CD1c-positive myeloid dendritic cell (primary cell): ENCODE results near the gene PIGK.
"Not testable (repeated sequence)": the region's sequence is repeated elsewhere in the genome, so short reads cannot be mapped to it uniquely, and the experiment has no call there.

Experiments
- DNase-seq: peaks from one replicate; pipeline ENCODE4 v3.0.0-alpha.2; 2016; ENCODE audit errors: extremely low spot score

PIGK gene

DNA sequence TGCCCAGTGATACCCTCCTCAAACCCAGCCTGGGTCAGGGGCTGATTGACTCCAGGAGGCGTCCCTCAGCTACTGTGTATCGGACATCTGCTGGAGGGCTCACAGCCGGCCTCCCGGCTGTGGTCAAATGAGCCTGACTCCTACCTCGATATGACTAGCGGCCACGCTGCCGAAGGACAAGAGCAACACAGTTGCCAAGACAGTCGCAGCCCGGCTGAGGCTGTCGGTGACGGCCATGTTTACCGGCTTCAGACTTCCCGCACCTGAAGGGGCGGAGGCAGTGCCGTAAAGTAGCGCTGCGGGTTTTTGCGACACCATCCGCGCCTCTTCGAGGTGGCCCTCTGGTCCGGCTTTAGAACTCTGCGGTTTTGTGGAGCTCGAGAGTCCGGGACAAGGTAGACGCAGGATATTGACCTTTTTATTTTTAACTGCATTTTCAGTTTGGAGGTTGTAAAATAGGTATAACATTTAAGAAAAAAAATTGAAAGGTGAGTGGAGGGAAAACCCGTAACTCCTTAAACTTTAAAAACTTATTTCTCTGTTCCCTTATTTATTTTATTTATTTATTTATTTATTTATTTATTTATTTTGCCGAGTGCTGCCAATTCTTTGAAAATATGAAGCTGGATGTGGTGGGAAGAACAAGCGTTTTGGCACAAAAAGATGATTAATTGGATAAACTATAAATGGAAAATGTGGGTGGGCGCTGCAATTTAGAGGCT lies at the start of gene PIGK:
Gene PIGK (minus strand): TSS at position 265 of the 722 bp plus-strand sequence. CDS start 28 bp downstream, at position 237.
- peak; percentile 93 for DNase-seq

DNA sequence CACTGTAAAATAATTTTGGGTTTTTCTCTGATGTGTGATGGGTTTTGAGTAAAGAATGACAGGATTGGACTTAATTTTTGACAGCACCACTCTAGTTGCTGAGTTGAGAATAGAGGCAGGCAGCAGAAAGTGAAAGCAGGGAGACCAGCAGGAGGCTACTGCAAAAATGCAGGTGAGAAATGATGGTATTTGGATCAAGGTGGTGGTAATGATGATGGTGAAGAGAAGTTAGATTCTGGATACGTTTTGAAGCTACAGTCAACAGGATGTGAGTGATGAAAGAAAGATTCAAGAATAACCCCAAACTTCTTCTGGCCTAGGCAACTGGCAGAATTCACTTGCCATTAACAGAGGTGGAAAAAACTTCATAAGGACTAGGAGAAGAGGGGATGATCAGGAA lies 47.8 kb upstream of the PIGK start:
- no peak for DNase-seq

DNA sequence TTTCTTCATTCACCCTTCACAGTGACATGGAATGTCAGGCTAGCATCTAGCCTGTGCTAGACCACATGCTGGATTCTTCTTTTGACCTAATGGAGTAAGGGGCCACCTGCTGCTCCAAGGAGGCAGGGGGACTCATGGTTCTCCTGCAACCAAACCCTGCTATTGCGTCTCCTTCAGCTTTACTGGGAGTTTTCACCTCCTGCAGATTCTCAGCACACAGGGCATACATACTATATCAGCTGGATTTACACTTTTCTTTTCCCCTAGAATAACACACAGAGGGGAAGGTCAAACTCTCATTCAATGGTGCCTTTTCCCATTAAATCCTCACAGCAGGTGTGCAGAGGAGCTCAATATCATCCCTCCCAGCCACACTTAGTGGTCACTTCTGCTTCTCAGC lies 46.0 kb upstream of the PIGK start:
- DNase-seq, result no peak

DNA sequence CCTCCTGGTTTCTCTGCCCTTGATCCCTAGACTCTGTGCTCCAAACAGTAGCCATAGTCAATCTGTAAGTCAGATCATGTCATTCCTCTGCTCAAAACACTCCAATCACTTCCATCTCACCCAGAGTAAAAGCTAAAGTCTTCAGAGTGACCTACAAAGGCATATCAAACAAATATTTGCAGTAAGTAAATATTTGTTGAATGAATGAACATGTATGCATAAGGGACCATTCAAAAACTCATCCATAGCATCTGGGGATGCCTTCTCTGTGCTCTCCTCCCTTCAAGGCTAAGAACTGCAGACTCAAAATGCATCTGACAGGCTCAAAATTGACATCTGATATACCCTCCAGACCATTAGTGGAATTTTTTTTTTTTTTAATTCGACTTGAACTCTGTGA lies 44.5 kb upstream of the PIGK start:
- no peak for DNase-seq

DNA sequence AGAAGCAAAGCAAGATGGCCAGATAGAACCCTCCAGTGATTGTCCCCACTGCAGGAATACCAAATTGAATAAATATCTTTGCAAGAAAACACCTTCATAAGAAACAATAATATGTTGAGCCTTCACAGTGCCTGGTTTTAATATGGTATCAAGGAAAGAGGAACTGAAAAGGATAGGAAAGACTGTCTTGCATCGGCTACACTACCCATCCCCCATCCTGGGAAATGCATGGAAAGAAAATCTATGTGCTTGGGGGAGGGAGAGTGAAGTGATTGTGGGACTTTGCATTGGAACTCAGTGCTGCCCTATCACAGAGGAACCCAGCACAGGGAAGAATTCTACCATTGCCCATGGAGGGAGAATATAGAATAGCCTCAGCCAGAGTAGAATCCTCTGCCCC lies 34.0 kb upstream of the PIGK start:
- DNase-seq, result no peak

DNA sequence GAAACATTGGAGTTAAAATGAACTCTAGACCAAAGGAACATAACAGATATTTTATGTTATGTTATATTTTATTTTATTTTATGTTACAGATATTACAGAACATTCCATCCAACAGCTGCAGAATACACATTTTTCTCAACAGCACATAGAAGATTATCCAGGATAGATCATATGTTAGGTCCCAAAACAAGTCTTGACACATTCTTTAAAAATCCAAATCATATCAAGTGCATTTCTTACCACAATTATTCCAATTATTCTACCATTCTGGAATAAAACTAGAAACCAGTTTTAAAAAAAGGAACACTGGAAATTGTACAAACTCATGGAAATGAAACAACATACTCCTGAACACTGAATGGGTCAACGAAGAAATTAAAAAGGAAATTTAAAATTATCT lies 30.9 kb upstream of the PIGK start:
- no peak for DNase-seq

DNA sequence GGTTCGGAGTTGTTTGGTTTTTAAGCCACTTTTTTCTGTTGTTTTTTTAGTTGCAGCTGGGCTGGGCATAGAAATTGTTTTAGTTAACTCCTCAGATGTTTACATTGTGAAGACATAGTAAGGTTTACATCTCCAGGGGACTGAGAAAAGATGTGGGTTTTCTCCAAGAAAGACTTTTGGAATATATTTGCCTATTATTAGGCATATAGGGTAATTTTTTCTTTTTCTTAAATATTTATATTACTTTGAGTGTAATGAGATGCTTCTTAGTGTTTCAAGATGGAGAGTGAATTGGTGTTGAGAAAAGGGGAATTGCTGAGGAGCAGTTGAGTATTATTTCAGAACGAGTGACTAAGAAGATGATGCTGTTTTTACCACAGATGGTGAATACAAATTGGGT lies 26.6 kb upstream of the PIGK start:
- DNase-seq, result no peak

DNA sequence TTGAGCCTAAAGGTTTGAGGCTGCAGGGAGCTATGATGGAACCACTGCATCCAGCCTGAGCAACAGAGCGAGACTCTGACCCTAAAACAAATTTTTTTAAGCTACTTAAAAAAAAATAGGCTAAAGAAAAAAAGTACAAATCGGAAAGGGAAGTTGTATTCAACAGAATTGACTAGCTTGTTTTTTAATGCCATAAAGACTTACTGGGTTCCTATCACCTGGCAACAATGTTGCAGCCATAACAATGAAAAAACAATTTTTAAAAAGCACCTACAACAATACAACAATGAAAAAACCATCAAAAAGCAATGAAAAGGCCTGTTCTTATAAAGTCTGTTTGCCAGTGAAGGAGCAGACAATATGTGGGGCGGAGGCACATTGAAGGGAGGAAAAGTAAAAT lies 20.1 kb upstream of the PIGK start:
- no peak for DNase-seq

DNA sequence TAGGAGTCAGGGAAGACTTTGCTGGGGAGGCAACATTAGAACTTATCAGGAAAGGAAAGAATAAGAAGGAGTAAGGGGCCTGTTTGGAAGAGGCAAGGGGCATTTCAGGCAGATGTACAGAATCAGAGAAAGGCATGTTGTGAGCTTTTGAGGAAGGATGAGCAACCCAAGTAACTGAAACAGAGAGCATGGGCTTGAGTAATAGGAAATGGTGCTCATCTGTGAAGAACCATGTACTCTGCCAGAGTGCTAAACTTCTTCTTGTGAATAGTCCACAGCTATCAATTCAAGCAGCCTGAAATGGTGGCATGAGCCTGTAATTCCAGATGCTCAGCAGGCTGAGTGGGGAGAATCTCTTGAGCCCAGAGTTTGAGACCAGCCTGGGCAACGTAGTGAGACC lies 19.2 kb upstream of the PIGK start:
- no peak for DNase-seq

DNA sequence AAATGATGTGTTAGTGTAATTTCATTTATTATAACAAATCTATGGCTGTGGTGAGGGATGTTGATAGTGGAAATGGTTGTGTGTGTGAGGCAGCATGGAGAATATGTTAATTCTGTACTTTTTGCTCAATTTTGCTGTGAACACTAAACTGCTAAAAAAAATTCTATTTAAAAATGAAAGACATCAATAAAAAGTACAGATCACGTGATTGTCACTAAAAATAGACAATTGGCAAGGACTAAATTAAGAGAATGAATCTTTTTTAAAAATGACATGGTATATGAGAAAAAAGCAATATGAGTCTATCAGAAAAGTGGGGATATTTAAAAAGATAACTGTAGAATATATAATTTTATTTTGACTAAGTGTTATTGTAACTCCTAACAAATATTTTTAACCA lies 15.7 kb upstream of the PIGK start:
- DNase-seq, result no peak

DNA sequence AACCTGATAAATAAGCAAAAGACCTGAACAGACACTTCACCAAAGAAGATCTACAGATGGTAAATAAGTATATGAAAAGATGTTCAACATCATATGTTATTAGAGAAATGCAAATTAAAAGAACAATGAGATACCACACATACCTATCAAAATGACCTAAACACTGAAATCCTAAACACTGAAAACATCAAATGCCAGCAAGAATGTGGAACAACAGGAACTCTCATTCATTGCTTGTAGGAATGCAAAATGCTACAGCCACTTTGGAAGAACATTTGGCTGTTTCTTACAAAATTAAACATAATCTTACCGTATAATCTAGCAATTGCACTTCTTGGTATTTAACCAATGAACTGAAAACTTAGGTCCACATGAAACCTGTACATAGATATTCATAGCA lies 14.9 kb upstream of the PIGK start:
- no peak for DNase-seq

DNA sequence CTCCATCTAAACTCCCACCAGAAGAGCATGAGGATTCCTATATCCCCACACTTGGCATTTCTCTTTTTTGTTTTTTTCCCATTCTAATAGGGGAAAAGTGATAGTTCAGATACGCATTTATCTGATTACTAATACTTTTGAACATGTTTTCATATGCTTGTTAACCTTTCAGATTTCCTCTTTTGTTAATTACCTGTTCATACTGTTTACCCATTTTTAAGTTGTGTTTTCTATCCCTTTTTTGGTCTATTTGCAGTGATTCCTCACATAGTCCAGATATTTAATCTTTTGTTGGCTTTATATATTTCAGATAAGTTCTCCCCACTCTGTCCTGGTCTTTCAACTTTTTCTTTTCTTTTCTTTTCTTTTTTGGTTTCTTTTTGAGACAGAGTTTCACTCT lies 13.6 kb upstream of the PIGK start:
- DNase-seq, result no peak

DNA sequence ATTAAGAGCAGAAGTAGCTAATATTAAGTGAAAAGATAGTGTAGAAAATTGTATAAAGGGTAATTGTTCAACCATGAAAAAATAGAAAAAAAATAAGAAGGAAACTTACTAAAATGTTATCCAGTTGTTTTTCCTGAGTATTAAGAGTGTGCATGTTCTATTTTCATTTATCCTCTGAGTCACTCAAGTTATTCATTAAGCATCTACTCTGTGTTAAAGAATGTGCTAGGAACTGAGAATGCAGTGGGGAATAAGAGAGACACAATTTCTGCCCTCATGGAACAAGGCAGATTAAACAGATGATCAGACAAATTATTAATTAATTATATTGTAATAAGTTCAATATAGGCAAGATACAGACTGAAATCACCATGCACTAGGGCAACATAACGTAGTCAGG lies 10.8 kb upstream of the PIGK start:
- no peak for DNase-seq

DNA sequence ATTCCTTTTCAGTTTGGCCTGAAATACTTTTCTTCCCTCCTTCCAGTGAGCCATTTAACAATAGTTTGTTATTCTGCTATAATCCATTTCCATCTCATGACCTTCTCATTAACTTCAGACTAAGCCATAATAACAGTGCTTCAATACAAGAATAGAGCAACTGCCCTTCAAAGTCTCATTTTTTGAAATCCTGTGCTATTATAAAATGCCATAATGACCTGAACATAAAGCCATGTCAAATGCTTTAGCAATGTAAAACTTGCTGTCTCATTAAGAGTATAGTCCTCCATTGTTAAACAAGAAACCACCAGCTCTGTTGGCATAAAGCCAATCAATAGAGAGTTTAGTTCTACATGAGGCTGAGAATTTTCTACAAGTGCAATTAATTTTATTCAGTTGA lies 9.6 kb upstream of the PIGK start:
- no peak for DNase-seq

DNA sequence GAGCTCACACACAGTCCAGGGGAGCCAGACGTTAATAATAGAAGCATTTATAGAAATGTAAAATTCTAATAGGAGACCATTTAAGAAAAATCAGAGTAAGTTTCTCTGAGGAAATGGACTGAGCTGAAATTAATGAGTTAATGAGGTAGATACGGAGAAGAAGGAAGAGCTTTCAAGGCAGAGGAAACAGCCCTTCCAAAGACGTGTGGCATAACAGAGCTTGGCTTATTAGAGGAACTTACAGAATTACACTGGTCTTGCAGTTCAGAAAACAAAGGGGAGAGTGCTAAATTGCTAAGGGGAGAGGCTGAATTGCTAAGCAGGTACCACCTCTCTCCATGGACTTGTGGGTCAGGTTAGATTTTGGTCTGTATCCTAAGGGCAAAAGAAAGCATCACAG lies 8.2 kb upstream of the PIGK start:
- peak; percentile 7 for DNase-seq

DNA sequence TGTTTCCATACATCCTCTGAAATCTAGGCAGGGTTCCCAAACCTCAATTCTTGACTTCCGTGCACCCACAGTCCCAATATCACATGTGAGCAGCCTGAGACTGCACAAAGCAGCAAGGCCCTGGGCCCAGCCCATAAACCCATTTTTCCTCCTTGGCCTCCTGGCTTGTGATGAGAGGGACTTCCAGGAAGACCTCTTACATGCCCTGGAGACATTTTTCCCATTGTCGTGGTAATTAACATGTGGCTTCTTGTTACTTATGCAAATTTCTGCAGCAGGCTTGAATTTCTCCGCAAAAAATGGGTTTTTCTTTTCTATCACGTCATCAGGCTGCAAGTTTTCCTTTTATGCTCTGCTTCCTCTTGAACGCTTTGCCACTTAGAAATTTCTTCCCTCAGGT lies 3.3 kb upstream of the PIGK start:
- DNase-seq, result no peak

DNA sequence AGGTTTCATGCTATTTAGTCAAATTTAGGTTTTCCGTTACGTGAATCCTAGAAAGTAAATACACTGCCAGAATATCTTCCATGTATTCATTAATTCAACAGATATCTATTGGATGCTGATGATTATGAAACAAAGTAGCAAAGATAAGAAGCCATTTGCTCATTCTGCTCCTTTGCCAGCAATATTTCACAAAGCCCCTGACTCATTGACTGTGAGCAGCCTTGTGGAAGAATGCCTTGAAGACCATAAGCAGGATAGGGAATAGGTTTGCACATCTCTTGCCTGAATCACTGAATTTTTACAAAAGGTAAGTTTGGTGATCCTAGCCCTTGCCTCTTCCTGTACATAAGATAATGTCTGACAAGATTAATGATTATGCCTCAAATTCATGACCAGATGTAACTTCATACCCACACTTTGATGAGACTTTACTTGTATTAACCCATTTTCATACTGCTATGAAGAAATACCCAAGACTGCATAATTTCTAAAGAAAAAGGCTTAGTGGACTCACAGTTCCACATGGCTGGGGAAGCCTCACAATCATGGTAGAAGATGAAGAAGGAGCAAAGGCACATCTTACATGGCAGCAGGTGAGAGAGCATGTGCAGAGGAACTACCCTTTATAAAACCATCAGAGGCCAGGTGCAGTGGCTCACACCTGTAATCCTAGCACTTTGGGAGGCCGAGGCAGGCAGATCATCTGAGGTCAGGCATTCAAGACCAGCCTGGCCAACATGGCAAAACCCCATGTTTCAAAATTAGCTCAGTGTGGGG lies 1.6 kb upstream of the PIGK start:
- no peak for DNase-seq

DNA sequence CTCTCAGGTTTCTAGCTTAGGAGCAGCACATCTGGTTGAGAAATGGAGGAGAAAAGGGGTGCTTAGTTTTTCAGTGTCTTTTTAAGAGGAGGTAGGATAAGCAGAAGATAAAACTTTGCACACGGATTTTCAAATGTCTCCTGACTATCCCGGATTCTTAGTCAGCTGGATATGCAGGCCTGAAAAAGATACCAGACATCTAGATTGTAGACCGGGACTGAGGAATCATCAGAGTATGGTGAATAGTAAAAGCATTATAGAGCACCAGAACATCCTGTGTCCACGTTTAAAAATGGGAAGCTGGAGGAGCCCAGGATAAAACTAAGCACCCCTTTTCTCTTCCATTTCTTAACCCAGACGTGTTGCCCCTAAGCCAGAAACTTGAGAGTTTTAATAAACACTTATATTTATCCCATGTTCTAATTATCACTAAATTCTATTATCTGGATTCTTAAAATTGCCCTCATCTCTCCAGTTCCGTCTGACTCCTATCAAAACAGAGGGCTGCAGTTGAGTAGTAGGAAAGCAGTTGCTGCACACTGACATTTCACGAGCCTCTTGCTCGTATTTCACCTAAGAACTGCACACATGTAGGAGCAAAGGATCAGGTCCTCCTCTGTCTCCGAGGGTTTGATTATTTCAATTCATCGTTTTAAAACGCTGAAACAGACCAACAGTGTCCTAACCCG lies 609 bp downstream of the PIGK start:
- no peak for DNase-seq

DNA sequence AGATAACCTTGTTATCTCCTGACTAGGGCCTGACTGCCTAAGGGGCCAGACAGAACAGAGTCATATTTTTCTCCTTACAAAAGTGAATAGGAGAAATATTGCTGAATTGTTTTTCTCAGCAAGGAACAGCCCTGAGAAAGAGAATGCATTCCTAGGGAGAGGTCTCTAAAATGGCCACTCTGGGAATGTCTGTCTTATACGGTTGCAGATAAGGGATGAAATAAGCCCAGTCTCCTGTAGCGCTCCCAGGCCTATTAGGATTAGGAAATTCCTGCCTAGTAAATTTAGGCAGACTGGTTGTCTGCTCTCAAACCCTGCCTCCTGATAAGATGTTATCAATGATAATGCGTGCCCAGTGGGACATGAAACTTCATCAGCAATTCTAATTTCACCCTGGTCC lies 15.2 kb downstream of the PIGK start:
- DNase-seq, result not testable (repeated sequence)

DNA sequence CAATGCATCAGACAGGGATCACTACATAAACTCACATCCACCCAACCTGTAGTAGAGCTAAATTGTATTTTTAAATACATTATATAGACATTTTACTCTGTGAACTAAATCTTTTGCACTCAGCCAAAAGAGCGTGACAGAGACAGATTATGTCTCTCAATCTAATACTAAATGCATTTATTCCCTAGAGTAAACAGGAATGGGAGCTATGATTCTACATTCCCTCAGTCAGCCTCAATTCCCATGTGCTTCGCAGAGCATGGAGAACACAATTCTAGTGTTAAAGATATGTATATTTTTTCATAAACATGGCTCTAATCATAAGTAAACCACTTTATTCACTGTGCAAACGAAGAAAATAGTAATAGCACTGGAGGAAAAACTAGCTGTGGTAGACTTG lies 16.5 kb downstream of the PIGK start:
- DNase-seq, result no peak

DNA sequence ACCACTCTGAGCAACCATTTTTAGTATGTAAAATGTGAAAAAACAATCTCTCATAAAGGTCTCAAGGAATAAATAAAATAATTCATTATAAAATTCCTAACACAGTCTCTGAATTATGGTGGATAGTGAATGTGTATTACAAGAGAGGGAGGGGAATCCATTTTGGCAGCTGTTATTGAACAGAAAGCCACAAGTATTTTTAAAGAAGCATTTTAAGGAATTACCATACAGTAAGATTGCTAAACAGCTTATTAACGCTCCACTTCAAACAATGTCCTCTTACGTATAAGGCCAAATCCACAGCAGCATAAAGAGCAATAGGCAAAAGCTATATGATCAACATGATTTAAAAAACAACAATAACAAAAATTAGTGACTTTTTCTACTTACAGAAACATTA lies 18.4 kb downstream of the PIGK start:
- DNase-seq, result no peak

DNA sequence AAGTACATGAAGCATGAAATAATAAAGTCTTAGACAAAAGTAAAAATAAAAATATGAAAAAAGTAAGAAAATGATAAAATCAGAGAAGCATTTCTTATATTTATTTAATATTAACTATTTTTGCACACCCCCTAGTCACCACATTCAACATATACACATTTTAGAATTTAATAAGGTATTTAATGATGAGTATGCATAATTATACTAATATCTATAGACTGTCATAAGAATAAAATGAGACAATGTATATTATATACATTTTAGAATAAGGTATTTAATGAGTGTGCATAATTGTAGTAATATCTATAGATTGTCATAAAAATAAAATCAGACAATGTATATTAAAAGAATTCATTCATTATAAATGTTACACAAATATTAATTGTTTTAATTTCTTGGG lies 18.9 kb downstream of the PIGK start:
- DNase-seq, result no peak

DNA sequence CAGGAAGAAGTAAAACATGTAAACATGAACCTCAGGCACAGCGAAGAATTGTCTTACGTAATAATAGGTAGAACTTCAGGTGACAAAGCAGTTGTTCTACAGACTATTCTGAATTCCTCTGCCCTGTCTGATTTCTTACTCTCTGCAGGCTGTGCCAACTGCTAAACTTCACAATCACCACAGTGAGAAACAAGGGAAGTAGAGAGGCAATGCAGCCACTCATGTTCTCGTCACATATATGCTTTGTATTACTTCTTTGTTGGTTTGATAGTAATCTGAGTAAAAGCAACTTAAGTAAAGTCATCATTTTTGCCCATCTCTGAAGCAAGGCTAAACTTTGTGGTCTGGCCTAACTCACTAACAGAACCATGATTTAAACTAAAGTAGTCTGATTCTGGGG lies 21.9 kb downstream of the PIGK start:
- no peak for DNase-seq
